ENCODE data around the gene APOL5. TPM values are rescaled to one million over a fixed set of nuclear protein-coding genes. Genes with fewer than 3 reads are reported as not detected.

Gene APOL5
- total and polyA plus RNA-seq, 8 donors = not detected

DNA sequence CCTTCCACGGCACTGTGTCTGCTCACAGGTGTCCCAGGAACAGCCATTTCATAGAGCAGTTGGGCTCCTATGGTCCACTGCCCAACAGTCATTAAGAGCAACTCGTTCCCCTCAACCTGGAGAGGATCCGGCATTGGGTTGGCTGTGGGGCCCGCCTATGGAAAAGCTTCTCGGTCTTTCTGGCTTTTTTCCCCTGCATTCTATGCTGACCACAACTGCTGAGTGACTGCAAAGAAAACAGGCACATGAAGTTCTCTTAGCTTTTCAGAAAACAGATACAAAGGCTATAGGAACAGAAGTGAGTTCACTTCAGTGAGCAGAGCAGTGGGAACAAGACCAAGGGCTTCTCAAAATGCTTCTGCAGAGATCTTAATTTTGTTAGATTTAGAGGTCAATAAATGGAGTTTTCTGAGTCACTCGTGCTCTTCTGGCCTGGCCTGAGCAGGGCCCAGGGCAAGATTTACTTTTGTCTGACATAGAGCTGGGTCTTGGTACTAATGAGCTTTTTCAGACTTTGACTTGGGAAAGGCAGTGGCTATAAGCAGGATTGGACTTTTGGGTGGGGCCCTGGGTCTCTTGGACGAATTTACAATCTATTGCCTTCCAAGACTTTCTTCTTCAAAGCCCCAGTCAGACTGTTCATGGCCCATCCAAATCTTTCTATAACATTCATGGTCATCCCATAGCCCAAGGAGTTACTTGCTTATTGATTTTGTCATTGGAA, 13.6 kb upstream of the APOL5 start:
- Histone ChIP-seq H3K36me3 (no peaks in the 10 kb centered on the region), H3K27ac (peak overlapping the region in 1 of 5 donors; percentile 27), H3K4me3 (no peak overlapping the region), H3K27me3 (no peaks in the 10 kb centered on the region), H3K9me3 (no peaks in the 10 kb centered on the region), H3K4me1 (peaks cover 0 to 6% (median 0%) of the 10 kb centered on the region in 4 donors)
- intact Hi-C loops (cut with DNase I; ENCODE audit: low total_unique reads) = no loop called here
- TF ChIP-seq POLR2AphosphoS5 (IDR thresholded peaks at IDR 0.05) = no peak
- TF ChIP-seq, protein P1, sequence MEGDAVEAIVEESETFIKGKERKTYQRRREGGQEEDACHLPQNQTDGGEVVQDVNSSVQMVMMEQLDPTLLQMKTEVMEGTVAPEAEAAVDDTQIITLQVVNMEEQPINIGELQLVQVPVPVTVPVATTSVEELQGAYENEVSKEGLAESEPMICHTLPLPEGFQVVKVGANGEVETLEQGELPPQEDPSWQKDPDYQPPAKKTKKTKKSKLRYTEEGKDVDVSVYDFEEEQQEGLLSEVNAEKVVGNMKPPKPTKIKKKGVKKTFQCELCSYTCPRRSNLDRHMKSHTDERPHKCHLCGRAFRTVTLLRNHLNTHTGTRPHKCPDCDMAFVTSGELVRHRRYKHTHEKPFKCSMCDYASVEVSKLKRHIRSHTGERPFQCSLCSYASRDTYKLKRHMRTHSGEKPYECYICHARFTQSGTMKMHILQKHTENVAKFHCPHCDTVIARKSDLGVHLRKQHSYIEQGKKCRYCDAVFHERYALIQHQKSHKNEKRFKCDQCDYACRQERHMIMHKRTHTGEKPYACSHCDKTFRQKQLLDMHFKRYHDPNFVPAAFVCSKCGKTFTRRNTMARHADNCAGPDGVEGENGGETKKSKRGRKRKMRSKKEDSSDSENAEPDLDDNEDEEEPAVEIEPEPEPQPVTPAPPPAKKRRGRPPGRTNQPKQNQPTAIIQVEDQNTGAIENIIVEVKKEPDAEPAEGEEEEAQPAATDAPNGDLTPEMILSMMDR (IDR thresholded peaks at IDR 0.05) = no peak
- TF ChIP-seq EP300 (IDR thresholded peaks at IDR 0.05) = no peak
- no peak for TF ChIP-seq POLR2A (IDR thresholded peaks at IDR 0.05)
- WGBS, 5 donors = 69 to 79% (median 76%) methylated on average over 7 of the region's 7 CpGs
- DNase-seq = no peak

DNA sequence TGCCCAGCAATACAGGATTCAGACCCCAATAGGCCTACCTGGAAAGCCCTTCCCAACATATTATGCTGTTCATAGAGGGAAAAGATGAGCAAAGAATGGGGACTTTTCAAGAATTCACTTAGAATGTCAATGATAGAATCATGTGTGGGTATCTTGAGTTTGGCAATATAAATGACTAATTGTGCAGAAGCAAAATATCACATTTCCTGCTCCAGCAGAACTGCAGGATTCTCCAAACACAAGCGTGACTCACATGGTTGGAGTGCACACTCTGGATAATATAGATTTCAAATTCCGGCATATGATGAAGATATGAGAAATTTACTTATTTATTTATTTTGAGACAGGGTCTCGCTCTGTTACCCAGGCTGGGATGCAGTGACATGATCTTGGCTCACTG, 12.5 kb upstream of the APOL5 start:
- H3K4me3 ChIP-seq = no peak overlapping the region
- peaks cover 0 to 11% (median 0%) of the 10 kb centered on the region in 4 donors for H3K4me1 ChIP-seq
- DNase-seq = no peak
- 89 to 96% (median 95%) methylated on average over 3 of the region's 3 CpGs for WGBS, 5 donors
- H3K9me3 ChIP-seq = no peaks in the 10 kb centered on the region
- TF ChIP-seq, protein P1 (IDR thresholded peaks at IDR 0.05) = no peak
- TF ChIP-seq EP300 (IDR thresholded peaks at IDR 0.05) (no peak), POLR2A (IDR thresholded peaks at IDR 0.05) (no peak), POLR2AphosphoS5 (IDR thresholded peaks at IDR 0.05) (no peak)
- H3K27ac ChIP-seq = no peak overlapping the region
- no peaks in the 10 kb centered on the region for H3K36me3 ChIP-seq
- intact Hi-C loops (cut with DNase I; ENCODE audit: low total_unique reads) = no loop called here
- H3K27me3 ChIP-seq = no peaks in the 10 kb centered on the region

DNA sequence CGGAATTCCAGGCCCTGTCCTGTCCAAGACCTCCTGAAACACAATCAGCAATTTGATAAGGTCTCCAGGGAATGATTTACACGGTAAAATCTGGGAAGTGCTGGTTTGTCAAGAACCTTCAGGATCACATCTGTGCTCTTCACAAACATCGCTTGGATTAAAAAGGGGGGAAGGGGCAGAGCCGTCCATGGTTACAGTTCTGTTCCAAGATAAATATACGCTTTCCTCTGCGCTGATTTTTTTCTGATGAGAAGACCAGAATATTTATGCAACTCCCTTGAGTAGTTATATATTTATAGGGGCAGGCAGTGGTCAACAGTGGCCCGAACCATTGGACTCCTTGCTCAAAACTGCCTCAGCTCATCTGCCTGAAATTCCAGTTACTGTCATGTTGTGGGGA, 9.2 kb upstream of the APOL5 start:
- intact Hi-C loops (cut with DNase I; ENCODE audit: low total_unique reads) = no loop called here
- peaks cover 0 to 13% (median 6%) of the 10 kb centered on the region in 4 donors for H3K9me3 ChIP-seq
- no peaks in the 10 kb centered on the region for H3K27me3 ChIP-seq
- no peak overlapping the region for H3K4me3 ChIP-seq
- H3K4me1 ChIP-seq = peaks cover 0 to 11% (median 0%) of the 10 kb centered on the region in 4 donors
- TF ChIP-seq POLR2A (IDR thresholded peaks at IDR 0.05) = no peak
- no peak for TF ChIP-seq EP300 (IDR thresholded peaks at IDR 0.05)
- TF ChIP-seq, protein P1 (IDR thresholded peaks at IDR 0.05) = no peak
- TF ChIP-seq POLR2AphosphoS5 (IDR thresholded peaks at IDR 0.05) = no peak
- no peak for DNase-seq
- no peaks in the 10 kb centered on the region for H3K36me3 ChIP-seq
- 33 to 51% (median 44%) methylated on average over 7 of the region's 7 CpGs for WGBS, 5 donors
- H3K27ac ChIP-seq = no peak overlapping the region

DNA sequence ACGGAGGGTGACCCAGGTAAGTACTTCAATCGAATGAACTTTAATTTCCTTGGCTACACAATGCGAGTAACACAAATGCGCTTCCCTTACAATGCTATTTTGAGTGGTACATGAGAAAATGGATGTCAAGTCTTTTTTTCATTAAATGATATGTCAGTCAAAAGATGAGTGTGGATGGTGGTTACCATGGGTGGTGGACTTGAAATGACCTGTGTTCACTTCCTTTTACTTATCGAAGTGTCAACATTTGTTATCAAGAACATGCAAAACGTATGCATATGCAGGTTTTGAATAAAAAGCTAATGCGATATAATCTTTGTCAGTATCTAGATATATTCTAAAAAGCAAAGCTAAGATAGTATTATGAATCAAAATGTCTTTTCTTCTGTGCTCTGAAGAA, 8.8 kb upstream of the APOL5 start:
- WGBS, 5 donors = 59 to 72% (median 64%) methylated on average over 7 of the region's 7 CpGs
- H3K4me1 ChIP-seq = peaks cover 0 to 11% (median 0%) of the 10 kb centered on the region in 4 donors
- no peak overlapping the region for H3K4me3 ChIP-seq
- intact Hi-C loops (cut with DNase I; ENCODE audit: low total_unique reads) = no loop called here
- H3K27me3 ChIP-seq = no peaks in the 10 kb centered on the region
- H3K9me3 ChIP-seq = peaks cover 0 to 14% (median 6%) of the 10 kb centered on the region in 4 donors
- no peaks in the 10 kb centered on the region for H3K36me3 ChIP-seq
- DNase-seq = no peak
- H3K27ac ChIP-seq = no peak overlapping the region
- TF ChIP-seq EP300 (IDR thresholded peaks at IDR 0.05) = no peak
- TF ChIP-seq POLR2AphosphoS5 (IDR thresholded peaks at IDR 0.05) = no peak
- TF ChIP-seq, protein P1 (IDR thresholded peaks at IDR 0.05) = no peak
- TF ChIP-seq POLR2A (IDR thresholded peaks at IDR 0.05) = no peak
